Calu3 (cell line): Measurements from ENCODE around the gene KLRB1. TPM values are rescaled to one million over a fixed set of nuclear protein-coding genes. Genes with fewer than 3 reads are reported as not detected.
"Not testable (repeated sequence)": the region's sequence is repeated elsewhere in the genome, so short reads cannot be mapped to it uniquely, and the experiment has no call there.

Source experiments
- BruUV-seq: library from RNA; stranded (reverse); fragments of 400-500 nt; replicated peaks from 2 replicates; lab custom pipeline; 2021; lab: Mats Ljungman, UMichigan
- CTCF ChIA-PET: fragments of 300-600 bp; sonication (Branson Sonifier 250); formaldehyde crosslinking; loops from one replicate; lab custom pipeline; 2022; ENCODE audit warnings: antibody characterized with exemption; lab: Charles Lee
- DNase-seq: peaks from one replicate; pipeline ENCODE4 v3.0.0; 2022
- H3K27ac Mint-ChIP-seq: one replicate; pipeline ENCODE4 v1.8.0; 2022; ENCODE audit warnings: mixed read lengths; ENCODE audit not compliant: unreplicated experiment
- H3K27me3 Mint-ChIP-seq: one replicate; pipeline ENCODE4 v1.8.0; 2022; ENCODE audit warnings: mixed read lengths; ENCODE audit not compliant: unreplicated experiment
- H3K36me3 Mint-ChIP-seq: one replicate; pipeline ENCODE4 v1.8.0; 2022; ENCODE audit warnings: mild to moderate bottlenecking, moderate library complexity, mixed read lengths; ENCODE audit not compliant: insufficient read depth, unreplicated experiment
- H3K4me1 Mint-ChIP-seq: one replicate; pipeline ENCODE4 v1.8.0; 2022; ENCODE audit warnings: mild to moderate bottlenecking, low read depth, mixed read lengths; ENCODE audit not compliant: unreplicated experiment
- H3K4me3 Mint-ChIP-seq: one replicate; pipeline ENCODE4 v1.8.0; 2022; ENCODE audit warnings: mild to moderate bottlenecking, low read depth, moderate library complexity, mixed read lengths; ENCODE audit not compliant: unreplicated experiment
- H3K9me3 Mint-ChIP-seq: one replicate; pipeline ENCODE4 v1.8.0; 2022; ENCODE audit warnings: low read depth, mixed read lengths; ENCODE audit not compliant: unreplicated experiment
- CTCF ChIP-seq: fragments of 200-600 bp; IDR thresholded peaks from one replicate; pipeline ENCODE4 v1.8.0; 2022; ENCODE audit warnings: antibody characterized with exemption; ENCODE audit not compliant: unreplicated experiment
- intact Hi-C: fragments of 100-400 bp; cut with micrococcal nuclease; formaldehyde crosslinking; loops from one replicate; pipeline ENCODE4 v1.10.0; 2022; ENCODE audit not compliant: unreplicated experiment
- total RNA-seq: library from RNA; stranded (reverse); gene quantifications from 2 replicates; pipeline ENCODE4 v1.2.3, GENCODE V29; 2022

The KLRB1 gene
- total RNA-seq, 1 experiment from 2014 or later = not detected

- H3K4me3 Mint-ChIP-seq = no peak overlapping the region
- H3K27ac Mint-ChIP-seq = no peak overlapping the region
- H3K36me3 Mint-ChIP-seq = no peaks in the 10 kb centered on the region
- no peaks in the 10 kb centered on the region for H3K27me3 Mint-ChIP-seq
- BruUV-seq = no TSS peak
- intact Hi-C loops = no loop called here
- CTCF ChIA-PET = no interaction called here
- H3K4me1 Mint-ChIP-seq = no peaks in the 10 kb centered on the region
- no peaks in the 10 kb centered on the region for H3K9me3 Mint-ChIP-seq
- no peak for TF ChIP-seq CTCF
- DNase-seq = no peak
Measured at GRCh38 chr12:9587987-9588600, 19.6 kb downstream of the KLRB1 start.

- H3K4me1 Mint-ChIP-seq, DNase-seq, CTCF ChIA-PET, H3K27ac Mint-ChIP-seq, H3K9me3 Mint-ChIP-seq, H3K36me3 Mint-ChIP-seq, BruUV-seq, H3K4me3 Mint-ChIP-seq, intact Hi-C loops, H3K27me3 Mint-ChIP-seq: not testable (repeated sequence)
Measured at GRCh38 chr12:9577729-9578128, 30.0 kb downstream of the KLRB1 start.

GRCh38 chr12:9567151-9567550 lies 40.6 kb downstream of the KLRB1 start:
- DNase-seq, H3K27ac Mint-ChIP-seq, BruUV-seq, H3K36me3 Mint-ChIP-seq, intact Hi-C loops, H3K27me3 Mint-ChIP-seq, H3K4me3 Mint-ChIP-seq, H3K9me3 Mint-ChIP-seq, H3K4me1 Mint-ChIP-seq, CTCF ChIA-PET: not testable (repeated sequence)

GRCh38 chr12:9566113-9566512 lies 41.6 kb downstream of the KLRB1 start:
- DNase-seq, H3K27ac Mint-ChIP-seq, H3K36me3 Mint-ChIP-seq, BruUV-seq, H3K4me3 Mint-ChIP-seq, H3K4me1 Mint-ChIP-seq, intact Hi-C loops, CTCF ChIA-PET, H3K27me3 Mint-ChIP-seq, H3K9me3 Mint-ChIP-seq: not testable (repeated sequence)

GRCh38 chr12:9564418-9564817 lies 43.3 kb downstream of the KLRB1 start:
- H3K4me1 Mint-ChIP-seq, H3K9me3 Mint-ChIP-seq, H3K36me3 Mint-ChIP-seq, H3K27ac Mint-ChIP-seq, DNase-seq, H3K27me3 Mint-ChIP-seq, intact Hi-C loops, CTCF ChIA-PET, BruUV-seq, H3K4me3 Mint-ChIP-seq: not testable (repeated sequence)

- DNase-seq, CTCF ChIA-PET, BruUV-seq: not testable (repeated sequence)
Measured at GRCh38 chr12:9562841-9563453, 44.8 kb downstream of the KLRB1 start.

GRCh38 chr12:9545489-9545888 lies 62.2 kb downstream of the KLRB1 start:
- DNase-seq, H3K4me3 Mint-ChIP-seq: not testable (repeated sequence)

More at GRCh38 chr12:9562841-9563453, 44.8 kb downstream of the KLRB1 start:
- H3K4me3 Mint-ChIP-seq, H3K27me3 Mint-ChIP-seq, H3K4me1 Mint-ChIP-seq, intact Hi-C loops, H3K36me3 Mint-ChIP-seq, H3K27ac Mint-ChIP-seq, H3K9me3 Mint-ChIP-seq: not testable (repeated sequence)

More at GRCh38 chr12:9545489-9545888, 62.2 kb downstream of the KLRB1 start:
- H3K4me1 Mint-ChIP-seq, BruUV-seq, CTCF ChIA-PET, H3K27me3 Mint-ChIP-seq, H3K9me3 Mint-ChIP-seq, H3K36me3 Mint-ChIP-seq, H3K27ac Mint-ChIP-seq, intact Hi-C loops: not testable (repeated sequence)

Other genes with a start within 250 kb of the KLRB1 start
- 5.8 and 9.5 TPM in 2 replicates for gene CLEC2D, start 61.8 kb upstream of the KLRB1 start, total RNA-seq
- not detected in 2 replicates for gene CLECL1, start 125.2 kb upstream of the KLRB1 start, total RNA-seq
- gene CD69, start 153.0 kb upstream of the KLRB1 start, total RNA-seq = 1.7 and 2.6 TPM in 2 replicates
- 0.32 TPM in 1 of 2 replicates, not detected in the other for gene KLRF1, start 219.6 kb upstream of the KLRB1 start, total RNA-seq